22Rv1 (cell line): ENCODE results near the gene DNAH9.

Source experiments
- H3K27ac ChIP-seq: fragments of 450-650 bp; 2 replicates; pipeline ENCODE4 v1.5.1; 2017
- ZFX ChIP-seq: fragments of 450-650 bp; IDR thresholded peaks from 2 replicates; pipeline ENCODE4 v1.6.1; 2017; ENCODE audit warnings: antibody characterized with exemption, borderline replicate concordance
- TF ChIP-seq, protein P1 (sequence below): fragments of 450-650 bp; IDR thresholded peaks from 2 replicates; pipeline ENCODE4 v1.5.1; 2017; ENCODE audit warnings: mild to moderate bottlenecking

DNAH9 gene

DNA sequence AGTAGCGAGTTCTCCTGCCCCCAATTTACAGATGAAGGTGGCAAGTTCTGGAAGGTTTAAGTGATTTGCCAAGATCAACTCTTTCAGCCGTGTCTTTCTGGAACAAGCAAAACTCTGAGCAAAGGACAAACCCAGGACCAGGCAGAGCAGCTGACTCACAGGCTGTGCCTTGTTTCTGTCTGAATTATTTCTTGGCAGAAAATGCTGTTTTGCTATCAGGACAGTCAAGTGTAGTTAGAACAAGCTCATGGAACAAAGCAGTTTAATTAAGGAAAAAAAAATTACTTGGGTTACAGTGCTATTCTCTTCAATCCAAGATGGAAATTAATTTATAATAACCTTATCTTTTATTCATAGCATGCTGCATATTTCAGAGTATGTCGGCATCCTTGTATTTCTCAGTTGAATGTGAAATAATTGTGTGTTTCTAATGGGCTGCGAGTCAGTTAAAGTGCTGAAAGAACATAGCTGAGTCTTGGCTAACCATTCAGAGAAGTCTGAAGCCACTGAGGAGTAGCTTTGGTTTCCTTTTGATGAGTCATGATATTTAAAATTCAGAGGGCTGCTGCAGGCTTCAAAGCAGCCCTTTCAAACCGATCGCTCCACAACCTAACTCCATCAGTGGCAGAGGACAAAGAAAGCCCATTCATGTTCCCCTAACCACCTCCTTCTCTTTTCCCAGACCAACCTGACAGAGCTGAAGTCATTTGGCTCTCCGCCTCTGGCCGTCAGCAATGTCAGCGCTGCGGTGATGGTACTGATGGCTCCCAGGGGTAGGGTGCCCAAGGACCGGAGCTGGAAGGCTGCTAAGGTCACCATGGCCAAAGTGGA lies 255.3 kb downstream of the DNAH9 start:
- H3K27ac ChIP-seq: no peak overlapping the region
- TF ChIP-seq ZFX: no peak
- TF ChIP-seq, protein P1, sequence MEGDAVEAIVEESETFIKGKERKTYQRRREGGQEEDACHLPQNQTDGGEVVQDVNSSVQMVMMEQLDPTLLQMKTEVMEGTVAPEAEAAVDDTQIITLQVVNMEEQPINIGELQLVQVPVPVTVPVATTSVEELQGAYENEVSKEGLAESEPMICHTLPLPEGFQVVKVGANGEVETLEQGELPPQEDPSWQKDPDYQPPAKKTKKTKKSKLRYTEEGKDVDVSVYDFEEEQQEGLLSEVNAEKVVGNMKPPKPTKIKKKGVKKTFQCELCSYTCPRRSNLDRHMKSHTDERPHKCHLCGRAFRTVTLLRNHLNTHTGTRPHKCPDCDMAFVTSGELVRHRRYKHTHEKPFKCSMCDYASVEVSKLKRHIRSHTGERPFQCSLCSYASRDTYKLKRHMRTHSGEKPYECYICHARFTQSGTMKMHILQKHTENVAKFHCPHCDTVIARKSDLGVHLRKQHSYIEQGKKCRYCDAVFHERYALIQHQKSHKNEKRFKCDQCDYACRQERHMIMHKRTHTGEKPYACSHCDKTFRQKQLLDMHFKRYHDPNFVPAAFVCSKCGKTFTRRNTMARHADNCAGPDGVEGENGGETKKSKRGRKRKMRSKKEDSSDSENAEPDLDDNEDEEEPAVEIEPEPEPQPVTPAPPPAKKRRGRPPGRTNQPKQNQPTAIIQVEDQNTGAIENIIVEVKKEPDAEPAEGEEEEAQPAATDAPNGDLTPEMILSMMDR: no peak

GRCh38 chr17:11855306-11855705 lies 257.0 kb downstream of the DNAH9 start:
- no peak overlapping the region for H3K27ac ChIP-seq
- TF ChIP-seq, protein P1: no peak
- no peak for TF ChIP-seq ZFX

GRCh38 chr17:11857006-11857405 lies 258.7 kb downstream of the DNAH9 start:
- TF ChIP-seq ZFX: no peak
- TF ChIP-seq, protein P1: no peak
- no peak overlapping the region for H3K27ac ChIP-seq

- TF ChIP-seq, protein P1: no peak
- no peak for TF ChIP-seq ZFX
- H3K27ac ChIP-seq: no peak overlapping the region
These were observed 271.6 kb downstream of the DNAH9 start for GRCh38 chr17:11869680-11870394.

DNA sequence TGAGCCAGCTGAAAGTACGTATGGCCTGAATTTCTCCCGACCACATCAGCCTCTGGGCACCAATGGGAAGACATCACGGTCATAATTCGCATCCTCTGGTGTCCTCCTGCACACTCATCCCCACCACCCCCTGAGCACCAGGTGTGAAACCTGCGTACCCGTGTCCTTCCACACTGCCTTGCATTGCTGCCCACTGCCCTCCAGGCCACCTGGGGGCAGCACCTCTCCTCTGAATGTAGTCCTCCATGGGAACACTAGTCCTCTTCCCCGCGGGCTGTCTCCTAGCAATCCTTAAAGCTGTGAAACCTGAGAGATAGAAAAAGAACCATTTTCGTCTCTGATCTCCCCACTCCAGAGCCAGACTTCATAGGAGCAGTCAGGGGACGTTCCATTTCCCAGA lies 273.5 kb downstream of the DNAH9 start:
- H3K27ac ChIP-seq: no peak overlapping the region
- TF ChIP-seq ZFX: no peak
- TF ChIP-seq, protein P1: peak; percentile 53

GRCh38 chr17:11874756-11875155 lies 276.5 kb downstream of the DNAH9 start:
- no peak for TF ChIP-seq ZFX
- TF ChIP-seq, protein P1: no peak
- no peak overlapping the region for H3K27ac ChIP-seq

- H3K27ac ChIP-seq: no peak overlapping the region
- TF ChIP-seq ZFX: no peak
- TF ChIP-seq, protein P1: peak; percentile 59
These were observed 282.4 kb downstream of the DNAH9 start for GRCh38 chr17:11880714-11881113.
